ENCODE results near the gene NDFIP1.

- TF ChIP-seq CTCF (conservative IDR thresholded peaks at IDR 0.05; ENCODE audit: low read length) (no peak), EZH2phosphoT487 (IDR thresholded peaks at IDR 0.05; ENCODE audit: borderline replicate concordance, low read depth, low read length) (no peak)
These were observed 7.5 kb downstream of the NDFIP1 start for GRCh38 chr5:142115937-142116614.
